HG02759 (cell line): ENCODE results near the gene DRAXIN.

Experiments
- ATAC-seq: cut with Tn5 transposase; IDR thresholded peaks from one replicate; pipeline ENCODE4 v1.9.1; 2021; ENCODE audit warnings: mild to moderate bottlenecking, moderate library complexity; ENCODE audit not compliant: unreplicated experiment

DRAXIN gene

GRCh38 chr1:11684070-11684469, 7.4 kb upstream of the DRAXIN start:
- no peak for ATAC-seq

GRCh38 chr1:11685210-11685752, 6.2 kb upstream of the DRAXIN start:
- no peak for ATAC-seq

GRCh38 chr1:11688506-11688905, 3.0 kb upstream of the DRAXIN start:
- no peak for ATAC-seq

GRCh38 chr1:11690397-11691301, 861 bp upstream of the DRAXIN start:
- no peak for ATAC-seq

- no peak for ATAC-seq
These were observed 610 bp downstream of the DRAXIN start for GRCh38 chr1:11691928-11692711.

GRCh38 chr1:11693024-11693590, 1.6 kb downstream of the DRAXIN start:
- no peak for ATAC-seq

GRCh38 chr1:11693917-11694316, 2.4 kb downstream of the DRAXIN start:
- no peak for ATAC-seq

GRCh38 chr1:11695861-11696260, 4.4 kb downstream of the DRAXIN start:
- ATAC-seq = no peak

- ATAC-seq = no peak
These were observed 5.8 kb downstream of the DRAXIN start for GRCh38 chr1:11697188-11697892.

- ATAC-seq = no peak
These were observed 6.3 kb downstream of the DRAXIN start for GRCh38 chr1:11697893-11698210.

GRCh38 chr1:11700601-11701467, 9.3 kb downstream of the DRAXIN start:
- ATAC-seq = no peak

- ATAC-seq = no peak
These were observed 10.0 kb downstream of the DRAXIN start for GRCh38 chr1:11701551-11701961.

- no peak for ATAC-seq
These were observed 10.7 kb downstream of the DRAXIN start for GRCh38 chr1:11701981-11702803.

- no peak for ATAC-seq
These were observed 12.1 kb downstream of the DRAXIN start for GRCh38 chr1:11703357-11704193.

GRCh38 chr1:11704194-11704529, 12.7 kb downstream of the DRAXIN start:
- ATAC-seq = no peak

GRCh38 chr1:11704691-11705475, 13.4 kb downstream of the DRAXIN start:
- ATAC-seq = no peak

GRCh38 chr1:11705596-11705995, 14.1 kb downstream of the DRAXIN start:
- ATAC-seq = no peak

- ATAC-seq = no peak
These were observed 14.8 kb downstream of the DRAXIN start for GRCh38 chr1:11706292-11706691.
